A673 (cell line): ENCODE measurements around the gene INTS12. TPM values are rescaled to one million over a fixed set of nuclear protein-coding genes. Genes with fewer than 3 reads are reported as not detected.

Experiments
- Bru-seq: library from RNA; stranded (reverse); fragments of 400-500 nt; gene quantifications from one replicate; lab custom pipeline; 2021; lab: Mats Ljungman, UMichigan
- BruChase-seq, 2 experiments: library from RNA; stranded (reverse); fragments of 400-500 nt; gene quantifications; one replicate each; lab custom pipeline; 2021; lab: Mats Ljungman, UMichigan
- BruUV-seq: library from RNA; stranded (reverse); fragments of 400-500 nt; replicated peaks from 2 replicates; lab custom pipeline; 2021; lab: Mats Ljungman, UMichigan
- CTCF ChIA-PET: fragments of 300-600 bp; sonication (Branson Sonifier 250); formaldehyde crosslinking; loops from one replicate; lab custom pipeline; 2022; ENCODE audit warnings: antibody characterized with exemption; lab: Charles Lee
- POLR2A ChIA-PET: fragments of 300-600 bp; sonication (Branson Sonifier 250); formaldehyde crosslinking; loops from one replicate; lab custom pipeline; 2022; ENCODE audit warnings: antibody characterized with exemption; ENCODE audit not compliant: low non-redundant PET; lab: Charles Lee
- DNase-seq: peaks from one replicate; pipeline ENCODE4 v3.0.0-alpha.2; 2015; ENCODE audit warnings: low spot score
- H3K27ac ChIP-seq: fragments of 200-600 bp; sonication (generic); 2 replicates; pipeline ENCODE4 v1.5.1; 2016; ENCODE audit warnings: mixed run types, low read depth, mild to moderate bottlenecking, mixed read lengths, antibody characterized with exemption, low read length; ENCODE audit not compliant: poor library complexity, severe bottlenecking
- H3K27me3 ChIP-seq: fragments of 200-600 bp; sonication (generic); replicated peaks from 2 replicates; pipeline ENCODE4 v1.6.1; 2017; ENCODE audit warnings: mixed run types, low read depth, mild to moderate bottlenecking, mixed read lengths, antibody characterized with exemption, low read length; ENCODE audit not compliant: insufficient read depth, poor library complexity
- H3K36me3 ChIP-seq: fragments of 200-600 bp; sonication (generic); 2 replicates; pipeline ENCODE4 v1.6.1; 2016; ENCODE audit warnings: mixed run types, mild to moderate bottlenecking, mixed read lengths, antibody characterized with exemption, low read length; ENCODE audit not compliant: insufficient read depth, poor library complexity, severe bottlenecking
- H3K4me1 ChIP-seq: fragments of 200-600 bp; sonication (generic); 2 replicates; pipeline ENCODE4 v1.6.1; 2017; ENCODE audit warnings: mixed run types, mild to moderate bottlenecking, mixed read lengths, antibody characterized with exemption, low read length; ENCODE audit not compliant: insufficient read depth, poor library complexity, severe bottlenecking
- H3K4me3 ChIP-seq: fragments of 200-600 bp; sonication (generic); 2 replicates; pipeline ENCODE4 v1.5.1; 2016; ENCODE audit warnings: low read depth, mixed run types, mild to moderate bottlenecking, mixed read lengths, low read length; ENCODE audit not compliant: poor library complexity, severe bottlenecking
- H3K9me3 ChIP-seq: fragments of 200-600 bp; sonication (generic); 2 replicates; pipeline ENCODE4 v1.6.1; 2016; ENCODE audit warnings: mixed run types, low read depth, mild to moderate bottlenecking, mixed read lengths, antibody characterized with exemption, low read length; ENCODE audit not compliant: poor library complexity, severe bottlenecking
- EZH2 ChIP-seq: fragments of 200-600 bp; sonication (generic); IDR thresholded peaks from 2 replicates; pipeline ENCODE4 v1.6.1; 2017; ENCODE audit warnings: borderline replicate concordance, low read depth, mild to moderate bottlenecking, mixed read lengths, antibody characterized with exemption, low read length; ENCODE audit not compliant: poor library complexity, severe bottlenecking
- intact Hi-C: fragments of 100-400 bp; cut with micrococcal nuclease; formaldehyde crosslinking; loops from one replicate; pipeline ENCODE4 v1.10.0; 2022; ENCODE audit not compliant: unreplicated experiment
- long read RNA-seq: library from polyadenylated mRNA; stranded (forward); transcript quantifications from one replicate; pipeline ENCODE4 v2.0.0, GENCODE V29; 2022
- total RNA-seq: library from RNA; stranded (reverse); gene quantifications from 2 replicates; pipeline ENCODE4 v1.2.3, GENCODE V29; 2021
- TF ChIP-seq, protein P1 (sequence below): fragments of 300-800, 200-600 bp; sonication (generic); conservative IDR thresholded peaks from 2 replicates; pipeline ENCODE4 v1.5.1; 2017; ENCODE audit warnings: low read depth, mild to moderate bottlenecking, antibody characterized with exemption, low read length, moderate library complexity, mixed read lengths

INTS12 gene, protein sequence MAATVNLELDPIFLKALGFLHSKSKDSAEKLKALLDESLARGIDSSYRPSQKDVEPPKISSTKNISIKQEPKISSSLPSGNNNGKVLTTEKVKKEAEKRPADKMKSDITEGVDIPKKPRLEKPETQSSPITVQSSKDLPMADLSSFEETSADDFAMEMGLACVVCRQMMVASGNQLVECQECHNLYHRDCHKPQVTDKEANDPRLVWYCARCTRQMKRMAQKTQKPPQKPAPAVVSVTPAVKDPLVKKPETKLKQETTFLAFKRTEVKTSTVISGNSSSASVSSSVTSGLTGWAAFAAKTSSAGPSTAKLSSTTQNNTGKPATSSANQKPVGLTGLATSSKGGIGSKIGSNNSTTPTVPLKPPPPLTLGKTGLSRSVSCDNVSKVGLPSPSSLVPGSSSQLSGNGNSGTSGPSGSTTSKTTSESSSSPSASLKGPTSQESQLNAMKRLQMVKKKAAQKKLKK
- total RNA-seq = 28.3 and 30.2 TPM in 2 replicates
- percentile 80 among the genes with signal in this experiment for Bru-seq, nascent RNA
- percentile 67 among the genes with signal in this experiment for BruChase-seq, experiment 1, labeled RNA remaining after a 2-hour chase
- percentile 66 among the genes with signal in this experiment for BruChase-seq, experiment 2, labeled RNA remaining after a 6-hour chase
- long read RNA-seq, transcript INTS12-201 (8 exons, 1,710 nt) = minor isoform, 15 of 119 reads
- long read RNA-seq, transcript INTS12-206 (7 exons, 1,975 nt) = major isoform, 49 of 119 reads
- long read RNA-seq, partial matches to known transcripts = 11 of 119 reads
- long read RNA-seq, other reads (novel, unspliced or antisense) = 43 of 119 reads

DNA sequence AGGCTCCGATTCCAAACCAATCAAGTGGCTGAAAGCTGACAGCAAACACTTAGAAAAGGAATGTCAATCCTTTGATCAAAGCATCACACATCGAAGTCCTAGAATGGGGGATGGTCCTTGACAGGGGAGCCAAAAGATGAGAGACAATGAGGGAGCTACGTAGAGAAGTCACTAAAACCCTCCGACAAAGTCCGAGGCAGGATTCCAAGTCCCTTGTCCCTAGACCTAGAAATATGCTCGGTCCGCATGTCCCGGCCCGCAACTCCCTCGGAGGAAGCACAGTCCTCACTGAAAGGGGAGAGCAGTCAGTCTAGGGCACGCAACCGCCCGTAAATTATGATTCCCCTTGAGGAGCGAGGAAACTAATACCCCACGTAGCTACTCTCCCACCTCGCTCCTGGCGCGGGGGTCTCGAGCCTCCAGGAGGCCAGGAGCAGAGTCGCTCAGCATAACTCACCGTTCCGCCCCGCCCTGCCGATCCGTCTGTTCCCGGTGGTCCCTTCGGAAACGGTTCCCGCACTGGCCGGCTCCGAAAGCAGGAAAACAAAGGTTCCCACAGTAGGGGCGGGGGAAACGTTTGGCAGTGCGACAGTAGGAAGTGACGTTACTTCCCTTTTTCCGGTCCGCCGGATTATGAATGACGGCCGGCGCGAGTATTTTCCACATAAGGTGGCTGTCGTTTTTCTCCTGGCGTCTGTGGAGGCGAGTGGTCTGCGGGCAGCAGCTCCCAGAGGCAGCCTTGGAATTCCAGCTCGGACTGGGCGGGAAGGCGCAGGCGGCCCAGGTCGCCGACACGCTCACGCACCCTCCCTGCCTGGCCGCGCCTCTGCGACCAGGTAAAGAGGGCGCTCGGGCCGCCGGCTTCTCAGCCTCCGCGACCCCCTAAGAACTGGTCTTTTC lies at the start of gene INTS12, which contains the start of gene GSTCD:
Gene INTS12 (minus strand): TSS at position 509 of the 900 bp plus-strand sequence. CDS start 8,684 bp downstream, outside the sequence.
Gene GSTCD (plus strand): TSS at position 604 of the 900 bp plus-strand sequence. CDS start 8,830 bp downstream, outside the sequence.
- intact Hi-C loops = no loop called here
- CTCF ChIA-PET = interaction anchor here (0.6 kb wide), 1 partner anchor 404 kb away, joined by 4 read pairs; no protein-coding TSS in a partner anchor
- H3K9me3 ChIP-seq = no peaks in the 10 kb centered on the region
- peak; percentile 95 for DNase-seq
- peak within 1 kb of the TSS; percentile 75 for H3K4me3 ChIP-seq
- POLR2A ChIA-PET = interaction anchor here (0.6 kb wide), 1 partner anchor 1161 kb away, joined by 8 read pairs; no protein-coding TSS in a partner anchor
- H3K27me3 ChIP-seq = no peaks in the 10 kb centered on the region
- TF ChIP-seq EZH2 = no peak
- TF ChIP-seq, protein P1, sequence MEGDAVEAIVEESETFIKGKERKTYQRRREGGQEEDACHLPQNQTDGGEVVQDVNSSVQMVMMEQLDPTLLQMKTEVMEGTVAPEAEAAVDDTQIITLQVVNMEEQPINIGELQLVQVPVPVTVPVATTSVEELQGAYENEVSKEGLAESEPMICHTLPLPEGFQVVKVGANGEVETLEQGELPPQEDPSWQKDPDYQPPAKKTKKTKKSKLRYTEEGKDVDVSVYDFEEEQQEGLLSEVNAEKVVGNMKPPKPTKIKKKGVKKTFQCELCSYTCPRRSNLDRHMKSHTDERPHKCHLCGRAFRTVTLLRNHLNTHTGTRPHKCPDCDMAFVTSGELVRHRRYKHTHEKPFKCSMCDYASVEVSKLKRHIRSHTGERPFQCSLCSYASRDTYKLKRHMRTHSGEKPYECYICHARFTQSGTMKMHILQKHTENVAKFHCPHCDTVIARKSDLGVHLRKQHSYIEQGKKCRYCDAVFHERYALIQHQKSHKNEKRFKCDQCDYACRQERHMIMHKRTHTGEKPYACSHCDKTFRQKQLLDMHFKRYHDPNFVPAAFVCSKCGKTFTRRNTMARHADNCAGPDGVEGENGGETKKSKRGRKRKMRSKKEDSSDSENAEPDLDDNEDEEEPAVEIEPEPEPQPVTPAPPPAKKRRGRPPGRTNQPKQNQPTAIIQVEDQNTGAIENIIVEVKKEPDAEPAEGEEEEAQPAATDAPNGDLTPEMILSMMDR = no peak
- H3K4me1 ChIP-seq = peaks cover 20% of the 10 kb centered on the region
- no TSS peak for BruUV-seq
- peak within 1 kb of the TSS; percentile 94 for H3K27ac ChIP-seq
- H3K36me3 ChIP-seq = no peaks in the 10 kb centered on the region

DNA sequence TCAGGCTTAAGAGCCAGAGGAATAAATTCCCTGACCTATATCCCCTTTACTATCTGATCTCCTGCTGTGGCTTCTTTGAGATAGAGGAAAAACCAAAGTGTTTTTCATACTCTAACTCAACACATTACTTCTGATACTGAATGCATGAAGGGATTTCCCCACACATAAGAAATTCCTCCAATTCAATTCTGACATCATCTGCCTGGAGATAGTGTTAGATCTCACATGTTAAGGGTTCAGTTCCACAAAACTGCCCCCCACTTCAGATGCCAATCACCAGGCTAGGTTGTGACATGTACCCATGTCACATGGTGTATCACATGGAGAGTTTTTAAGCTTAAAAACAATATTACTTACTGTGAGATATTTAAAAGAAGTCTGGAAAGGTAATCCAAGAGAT lies 46.9 kb upstream of the INTS12 start:
- H3K9me3 ChIP-seq = no peaks in the 10 kb centered on the region
- no peaks in the 10 kb centered on the region for H3K36me3 ChIP-seq
- TF ChIP-seq EZH2 = no peak
- TF ChIP-seq, protein P1 = no peak
- no TSS peak for BruUV-seq
- no peaks in the 10 kb centered on the region for H3K4me1 ChIP-seq
- no peak overlapping the region for H3K4me3 ChIP-seq
- DNase-seq = no peak
- CTCF ChIA-PET = interaction anchor here (0.6 kb wide), 1 partner anchor 257 kb away, joined by 4 read pairs; no protein-coding TSS in a partner anchor
- intact Hi-C loops = no loop called here
- H3K27ac ChIP-seq = no peak overlapping the region
- H3K27me3 ChIP-seq = no peaks in the 10 kb centered on the region
- POLR2A ChIA-PET = no interaction called here
